SU-DHL-6 (cell line): ENCODE measurements around the gene CD200.

Experiments used
- EZH2phosphoT487 ChIP-seq: fragments of 200-600 bp; sonication (generic), shearing (Covaris generic); conservative IDR thresholded peaks from 2 replicates; pipeline ENCODE4 v1.6.1; 2018; ENCODE audit warnings: mild to moderate bottlenecking, antibody characterized with exemption, low read length, moderate library complexity, mixed read lengths
- TF ChIP-seq, protein P1 (sequence below): fragments of 200-600 bp; sonication (generic); IDR thresholded peaks from one replicate; pipeline ENCODE4 v1.5.1; 2017; ENCODE audit warnings: antibody characterized with exemption, mild to moderate bottlenecking, low read length, moderate library complexity; ENCODE audit not compliant: insufficient read depth, poor library complexity, severe bottlenecking

DNA sequence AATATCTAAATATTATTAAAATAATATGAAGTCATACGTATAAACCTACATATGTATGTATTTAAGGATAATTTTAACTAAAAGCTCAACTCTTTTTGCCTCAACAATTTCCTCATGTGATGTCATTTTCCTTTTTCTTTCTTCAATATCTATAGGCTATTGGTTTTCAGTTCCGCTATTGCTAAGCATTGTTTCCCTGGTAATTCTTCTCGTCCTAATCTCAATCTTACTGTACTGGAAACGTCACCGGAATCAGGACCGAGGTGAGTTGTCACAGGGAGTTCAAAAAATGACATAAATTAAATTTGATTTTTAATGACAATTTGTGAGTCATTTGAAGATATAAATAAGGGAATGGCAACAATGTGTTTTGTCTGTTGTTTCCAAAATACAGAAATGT is 16.6 kb downstream of the CD200 start:
- TF ChIP-seq, protein P1, sequence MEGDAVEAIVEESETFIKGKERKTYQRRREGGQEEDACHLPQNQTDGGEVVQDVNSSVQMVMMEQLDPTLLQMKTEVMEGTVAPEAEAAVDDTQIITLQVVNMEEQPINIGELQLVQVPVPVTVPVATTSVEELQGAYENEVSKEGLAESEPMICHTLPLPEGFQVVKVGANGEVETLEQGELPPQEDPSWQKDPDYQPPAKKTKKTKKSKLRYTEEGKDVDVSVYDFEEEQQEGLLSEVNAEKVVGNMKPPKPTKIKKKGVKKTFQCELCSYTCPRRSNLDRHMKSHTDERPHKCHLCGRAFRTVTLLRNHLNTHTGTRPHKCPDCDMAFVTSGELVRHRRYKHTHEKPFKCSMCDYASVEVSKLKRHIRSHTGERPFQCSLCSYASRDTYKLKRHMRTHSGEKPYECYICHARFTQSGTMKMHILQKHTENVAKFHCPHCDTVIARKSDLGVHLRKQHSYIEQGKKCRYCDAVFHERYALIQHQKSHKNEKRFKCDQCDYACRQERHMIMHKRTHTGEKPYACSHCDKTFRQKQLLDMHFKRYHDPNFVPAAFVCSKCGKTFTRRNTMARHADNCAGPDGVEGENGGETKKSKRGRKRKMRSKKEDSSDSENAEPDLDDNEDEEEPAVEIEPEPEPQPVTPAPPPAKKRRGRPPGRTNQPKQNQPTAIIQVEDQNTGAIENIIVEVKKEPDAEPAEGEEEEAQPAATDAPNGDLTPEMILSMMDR: no peak
- no peak for TF ChIP-seq EZH2phosphoT487
